Trophoblast cell (in vitro differentiated cells and primary cell): ENCODE measurements around the gene GOLGA7B.
A peak's percentile ranks its signal among the peaks of the same experiment; 100 is the strongest.

ENCODE experiments used
- DNase-seq, 2 donors: peaks; one replicate each; pipeline ENCODE4 v3.0.0-alpha.2; 2016
- H2AFZ ChIP-seq: 2 replicates; pipeline ENCODE4 v1.6.1; 2013; ENCODE audit warnings: low read length, moderate library complexity, mild to moderate bottlenecking; ENCODE audit not compliant: insufficient read depth, poor library complexity
- H2AK5ac ChIP-seq: 2 replicates; pipeline ENCODE4 v1.6.1; 2013; ENCODE audit warnings: mild to moderate bottlenecking, low read length
- H2BK120ac ChIP-seq: 2 replicates; pipeline ENCODE4 v1.6.1; 2013; ENCODE audit warnings: low read length, mild to moderate bottlenecking, moderate library complexity; ENCODE audit not compliant: insufficient read depth, poor library complexity
- H2BK12ac ChIP-seq: 2 replicates; pipeline ENCODE4 v1.6.1; 2013; ENCODE audit warnings: mild to moderate bottlenecking, low read length, moderate library complexity
- H2BK5ac ChIP-seq: 2 replicates; pipeline ENCODE4 v1.6.1; 2013; ENCODE audit warnings: low read length, low read depth, moderate library complexity, mild to moderate bottlenecking; ENCODE audit not compliant: poor library complexity
- H3K14ac ChIP-seq: 2 replicates; pipeline ENCODE4 v1.6.1; 2013; ENCODE audit warnings: mild to moderate bottlenecking, low read length
- H3K18ac ChIP-seq: 2 replicates; pipeline ENCODE4 v1.6.1; 2013; ENCODE audit warnings: mild to moderate bottlenecking, low read length
- H3K23ac ChIP-seq: 2 replicates; pipeline ENCODE4 v1.6.1; 2013; ENCODE audit warnings: low read length
- H3K27ac ChIP-seq: 2 replicates; pipeline ENCODE4 v1.5.1; 2013; ENCODE audit warnings: low read depth, mild to moderate bottlenecking, inconsistent platforms, low read length, moderate library complexity
- H3K27me3 ChIP-seq: 2 replicates; pipeline ENCODE4 v1.6.1; 2013; ENCODE audit warnings: inconsistent platforms, mild to moderate bottlenecking, low read length, moderate library complexity; ENCODE audit not compliant: insufficient read depth
- H3K36me3 ChIP-seq, 2 experiments: 1 replicate in 1 of 2; 2 replicates in 1 of 2; pipeline ENCODE4 v1.6.1; 2013; ENCODE audit warnings: low read length in 2 of 2, mild to moderate bottlenecking in 2 of 2, moderate library complexity in 1 of 2; ENCODE audit not compliant: insufficient read depth in 2 of 2, control insufficient read depth in 1 of 2
- H3K4ac ChIP-seq: 2 replicates; pipeline ENCODE4 v1.6.1; 2013; ENCODE audit warnings: low read depth, mild to moderate bottlenecking, low read length, moderate library complexity
- H3K4me1 ChIP-seq, 2 experiments: 1 replicate in 1 of 2; 2 replicates in 1 of 2; pipeline ENCODE4 v1.6.1; 2013; ENCODE audit warnings: low read length in 2 of 2, mild to moderate bottlenecking in 2 of 2, moderate library complexity in 1 of 2; ENCODE audit not compliant: insufficient read depth in 2 of 2, control insufficient read depth in 1 of 2
- H3K4me2 ChIP-seq: 2 replicates; pipeline ENCODE4 v1.6.1; 2013; ENCODE audit warnings: inconsistent platforms, mild to moderate bottlenecking, low read length, moderate library complexity
- H3K4me3 ChIP-seq: 2 replicates; pipeline ENCODE4 v1.5.1; 2013; ENCODE audit warnings: mild to moderate bottlenecking, low read depth, low read length, inconsistent platforms
- H3K79me1 ChIP-seq: one replicate; pipeline ENCODE4 v1.6.1; 2013; ENCODE audit warnings: low read length
- H3K79me2 ChIP-seq: 2 replicates; pipeline ENCODE4 v1.6.1; 2013; ENCODE audit warnings: low read length, mild to moderate bottlenecking; ENCODE audit not compliant: control insufficient read depth, insufficient read depth, poor library complexity
- H3K9ac ChIP-seq: 2 replicates; pipeline ENCODE4 v1.6.1; 2013; ENCODE audit warnings: mild to moderate bottlenecking, low read length
- H3K9me3 ChIP-seq: 2 replicates; pipeline ENCODE4 v1.6.1; 2013; ENCODE audit warnings: low read depth, mild to moderate bottlenecking, control low read depth, inconsistent platforms, low read length; ENCODE audit not compliant: insufficient read depth
- H4K12ac ChIP-seq: 2 replicates; pipeline ENCODE4 v1.6.1; 2013; ENCODE audit warnings: low read depth, mild to moderate bottlenecking, low read length, moderate library complexity
- H4K8ac ChIP-seq: 2 replicates; pipeline ENCODE4 v1.6.1; 2013; ENCODE audit warnings: low read depth, mild to moderate bottlenecking, low read length, moderate library complexity
- H4K91ac ChIP-seq: one replicate; pipeline ENCODE4 v1.6.1; 2013; ENCODE audit warnings: low read depth, mild to moderate bottlenecking, low read length, moderate library complexity
- WGBS: extraction: QIAGEN DNeasy Blood & Tissue Kit; methylation state at CpG from one replicate; pipeline ENCODE4 v1.1.7; 2013; ENCODE audit warnings: missing lambda C conversion rate; ENCODE audit not compliant: insufficient read length, insufficient coverage; ENCODE audit errors: extremely low coverage; 5-methylcytosine and 5-hydroxymethylcytosine counted together

The GOLGA7B gene

GRCh38 chr10:97913193-97913592, 63.5 kb downstream of the GOLGA7B start:
- no peaks in the 10 kb centered on the region for H3K27me3 ChIP-seq
- no peaks in the 10 kb centered on the region for H3K79me1 ChIP-seq
- H3K27ac ChIP-seq: no peak overlapping the region
- WGBS: no CpG with 5 or more reads among the region's 2 CpGs
- H2AFZ ChIP-seq: no peak overlapping the region
- no peak overlapping the region for H2BK12ac ChIP-seq
- no peak overlapping the region for H3K4me2 ChIP-seq
- no peak overlapping the region for H4K8ac ChIP-seq
- H2AK5ac ChIP-seq: no peak overlapping the region
- H4K12ac ChIP-seq: no peak overlapping the region
- no peak overlapping the region for H3K23ac ChIP-seq
- H3K79me2 ChIP-seq: no peaks in the 10 kb centered on the region
- no peak overlapping the region for H3K4me3 ChIP-seq
- H3K9ac ChIP-seq: no peak overlapping the region
- H3K4ac ChIP-seq: no peak overlapping the region
- H2BK120ac ChIP-seq: no peak overlapping the region
- H3K36me3 ChIP-seq: no peaks in the 10 kb centered on the region
- no peaks in the 10 kb centered on the region for H3K4me1 ChIP-seq
- no peak overlapping the region for H4K91ac ChIP-seq
- H2BK5ac ChIP-seq: no peak overlapping the region
- no peak for DNase-seq
- peaks cover 1% of the 10 kb centered on the region for H3K9me3 ChIP-seq
- H3K14ac ChIP-seq: no peak overlapping the region
- no peak overlapping the region for H3K18ac ChIP-seq

GRCh38 chr10:97913614-97914013, 64.0 kb downstream of the GOLGA7B start:
- Histone ChIP-seq H3K36me3 (no peaks in the 10 kb centered on the region), H4K12ac (no peak overlapping the region), H3K4me3 (no peak overlapping the region), H3K4ac (no peak overlapping the region), H2AK5ac (no peak overlapping the region), H2AFZ (no peak overlapping the region), H2BK5ac (no peak overlapping the region), H4K91ac (no peak overlapping the region), H2BK12ac (no peak overlapping the region), H3K18ac (no peak overlapping the region), H3K4me2 (no peak overlapping the region), H3K9me3 (peaks cover 1% of the 10 kb centered on the region), H3K9ac (no peak overlapping the region), H2BK120ac (no peak overlapping the region), H3K23ac (no peak overlapping the region), H3K27me3 (no peaks in the 10 kb centered on the region), H3K4me1 (no peaks in the 10 kb centered on the region), H3K14ac (no peak overlapping the region), H4K8ac (no peak overlapping the region), H3K79me1 (no peaks in the 10 kb centered on the region), H3K27ac (no peak overlapping the region), H3K79me2 (no peaks in the 10 kb centered on the region)
- no CpG with 5 or more reads among the region's 6 CpGs for WGBS
- DNase-seq: no peak

- Histone ChIP-seq H3K18ac (no peak overlapping the region), H3K79me1 (no peaks in the 10 kb centered on the region), H3K4me3 (no peak overlapping the region), H3K9ac (peak overlapping the region; percentile 12), H3K23ac (no peak overlapping the region), H2BK5ac (no peak overlapping the region), H3K27me3 (no peaks in the 10 kb centered on the region), H3K14ac (no peak overlapping the region), H2BK120ac (no peak overlapping the region), H2AK5ac (no peak overlapping the region), H4K12ac (no peak overlapping the region), H3K36me3 (no peaks in the 10 kb centered on the region), H2BK12ac (no peak overlapping the region), H3K4me1 (no peaks in the 10 kb centered on the region), H3K79me2 (no peaks in the 10 kb centered on the region), H2AFZ (no peak overlapping the region), H4K8ac (no peak overlapping the region), H3K4me2 (no peak overlapping the region), H3K4ac (no peak overlapping the region), H4K91ac (no peak overlapping the region), H3K9me3 (peaks cover 1% of the 10 kb centered on the region), H3K27ac (no peak overlapping the region)
- no CpG with 5 or more reads among the region's 10 CpGs for WGBS
- no peak for DNase-seq
Observed at GRCh38 chr10:97914171-97914836, 64.7 kb downstream of the GOLGA7B start.

GRCh38 chr10:97914837-97915211, 65.2 kb downstream of the GOLGA7B start:
- no peaks in the 10 kb centered on the region for H3K79me1 ChIP-seq
- H3K4ac ChIP-seq: no peak overlapping the region
- H2BK12ac ChIP-seq: no peak overlapping the region
- peak; percentile 49 to 81 for DNase-seq
- no peaks in the 10 kb centered on the region for H3K36me3 ChIP-seq
- H3K9ac ChIP-seq: no peak overlapping the region
- no CpG with 5 or more reads among the region's 11 CpGs for WGBS
- no peaks in the 10 kb centered on the region for H3K4me1 ChIP-seq
- H2BK120ac ChIP-seq: no peak overlapping the region
- H3K4me3 ChIP-seq: no peak overlapping the region
- no peak overlapping the region for H3K23ac ChIP-seq
- H4K12ac ChIP-seq: no peak overlapping the region
- no peak overlapping the region for H3K14ac ChIP-seq
- H2BK5ac ChIP-seq: no peak overlapping the region
- peak overlapping the region; percentile 39 for H3K4me2 ChIP-seq
- no peak overlapping the region for H2AFZ ChIP-seq
- no peak overlapping the region for H3K27ac ChIP-seq
- H2AK5ac ChIP-seq: no peak overlapping the region
- no peak overlapping the region for H4K8ac ChIP-seq
- H3K27me3 ChIP-seq: no peaks in the 10 kb centered on the region
- no peak overlapping the region for H3K18ac ChIP-seq
- no peak overlapping the region for H4K91ac ChIP-seq
- H3K9me3 ChIP-seq: peaks cover 1% of the 10 kb centered on the region
- H3K79me2 ChIP-seq: no peaks in the 10 kb centered on the region
